Measurements from ENCODE around the gene ARHGAP8.

Gene ARHGAP8

GRCh38 chr22:44752285-44753188, at the start of gene ARHGAP8:
TSS of gene ARHGAP8 (plus strand) at chr22:44752575. CDS start at chr22:44786528, 33,953 bp downstream.
- no peak for DNase-seq (ENCODE audit: low spot score)

GRCh38 chr22:44703255-44703870, 49.0 kb upstream of the ARHGAP8 start:
- no peak for DNase-seq (ENCODE audit: low spot score)

GRCh38 chr22:44704159-44705021, 48.0 kb upstream of the ARHGAP8 start:
- DNase-seq (ENCODE audit: low spot score) = no peak

- DNase-seq (ENCODE audit: low spot score) = no peak
Observed at GRCh38 chr22:44705022-44705297, 47.4 kb upstream of the ARHGAP8 start.

GRCh38 chr22:44706488-44706887, 45.9 kb upstream of the ARHGAP8 start:
- no peak for DNase-seq (ENCODE audit: low spot score)

- DNase-seq (ENCODE audit: low spot score) = no peak
Observed at GRCh38 chr22:44707178-44707577, 45.2 kb upstream of the ARHGAP8 start.

- no peak for DNase-seq (ENCODE audit: low spot score)
Observed at GRCh38 chr22:44707752-44708151, 44.6 kb upstream of the ARHGAP8 start.

- DNase-seq (ENCODE audit: low spot score) = no peak
Observed at GRCh38 chr22:44709881-44710392, 42.4 kb upstream of the ARHGAP8 start.

- DNase-seq (ENCODE audit: low spot score) = no peak
Observed at GRCh38 chr22:44710474-44711240, 41.7 kb upstream of the ARHGAP8 start.

- DNase-seq (ENCODE audit: low spot score) = no peak
Observed at GRCh38 chr22:44711241-44711560, 41.2 kb upstream of the ARHGAP8 start.

GRCh38 chr22:44711690-44712555, 40.5 kb upstream of the ARHGAP8 start:
- no peak for DNase-seq (ENCODE audit: low spot score)

- DNase-seq (ENCODE audit: low spot score) = no peak
Observed at GRCh38 chr22:44712962-44713361, 39.4 kb upstream of the ARHGAP8 start.

GRCh38 chr22:44714703-44715350, 37.5 kb upstream of the ARHGAP8 start:
- no peak for DNase-seq (ENCODE audit: low spot score)

GRCh38 chr22:44718418-44718817, 34.0 kb upstream of the ARHGAP8 start:
- no peak for DNase-seq (ENCODE audit: low spot score)

- no peak for DNase-seq (ENCODE audit: low spot score)
Observed at GRCh38 chr22:44719586-44720368, 32.6 kb upstream of the ARHGAP8 start.

GRCh38 chr22:44721213-44721612, 31.2 kb upstream of the ARHGAP8 start:
- DNase-seq (ENCODE audit: low spot score) = no peak

GRCh38 chr22:44722611-44723010, 29.8 kb upstream of the ARHGAP8 start:
- DNase-seq (ENCODE audit: low spot score) = no peak

- DNase-seq (ENCODE audit: low spot score) = no peak
Observed at GRCh38 chr22:44723801-44724200, 28.6 kb upstream of the ARHGAP8 start.

GRCh38 chr22:44724416-44724815, 28.0 kb upstream of the ARHGAP8 start:
- DNase-seq (ENCODE audit: low spot score) = no peak

- DNase-seq (ENCODE audit: low spot score) = no peak
Observed at GRCh38 chr22:44724859-44725258, 27.5 kb upstream of the ARHGAP8 start.

All from HuH-7.5 (cell line).